ENCODE measurements around the gene KCNJ15. TPM values are rescaled to one million over a fixed set of nuclear protein-coding genes. Genes with fewer than 3 reads are reported as not detected.

Gene KCNJ15
- total RNA-seq, 2 experiments from 2014 or later, result 0.60 to 0.96 TPM

GRCh38 chr21:38269576-38269936 lies 12.8 kb downstream of the KCNJ15 start:
- Mint-ChIP-seq H3K4me1 (ENCODE audit: low read depth) (peaks cover 37% of the 10 kb centered on the region), H3K4me3 (no peak overlapping the region), H3K36me3 (ENCODE audit: low read depth) (no peaks in the 10 kb centered on the region), H3K9me3 (no peaks in the 10 kb centered on the region), H3K27ac (no peak overlapping the region), H3K27me3 (ENCODE audit: low read depth) (no peaks in the 10 kb centered on the region)
- DNase-seq, result peak; percentile 8
- CTCF ChIA-PET, result interaction anchor here (0.7 to 1.5 kb wide), 3 partner anchors 25 to 86 kb away, joined by 3 to 4 read pairs (median 3); no protein-coding TSS in a partner anchor
- intact Hi-C loops (cut with micrococcal nuclease), result loop anchor here (1.0 kb wide), 1 partner anchor 25 kb away; no protein-coding TSS in a partner anchor

- H3K4me3 Mint-ChIP-seq, result no peak overlapping the region
- intact Hi-C loops (cut with micrococcal nuclease), result no loop called here
- DNase-seq, result no peak
- H3K4me1 Mint-ChIP-seq (ENCODE audit: low read depth), result peaks cover 40% of the 10 kb centered on the region
- CTCF ChIA-PET, result no interaction called here
- H3K36me3 Mint-ChIP-seq (ENCODE audit: low read depth), result no peaks in the 10 kb centered on the region
- H3K27me3 Mint-ChIP-seq (ENCODE audit: low read depth), result no peaks in the 10 kb centered on the region
- no peaks in the 10 kb centered on the region for H3K9me3 Mint-ChIP-seq
- H3K27ac Mint-ChIP-seq, result no peak overlapping the region
Measured at GRCh38 chr21:38272215-38272614, 15.4 kb downstream of the KCNJ15 start.

- Mint-ChIP-seq H3K9me3 (no peaks in the 10 kb centered on the region), H3K36me3 (ENCODE audit: low read depth) (no peaks in the 10 kb centered on the region), H3K4me1 (ENCODE audit: low read depth) (peaks cover 35% of the 10 kb centered on the region), H3K4me3 (no peak overlapping the region), H3K27ac (no peak overlapping the region), H3K27me3 (ENCODE audit: low read depth) (no peaks in the 10 kb centered on the region)
- DNase-seq, result no peak
- CTCF ChIA-PET, result interaction anchor here (1.1 kb wide), 1 partner anchor 82 kb away, joined by 4 read pairs; no protein-coding TSS in a partner anchor
- intact Hi-C loops (cut with micrococcal nuclease), result no loop called here
Measured at GRCh38 chr21:38273745-38274542, 17.2 kb downstream of the KCNJ15 start.

- no peak overlapping the region for H3K4me3 Mint-ChIP-seq
- H3K36me3 Mint-ChIP-seq (ENCODE audit: low read depth), result no peaks in the 10 kb centered on the region
- H3K4me1 Mint-ChIP-seq (ENCODE audit: low read depth), result peaks cover 17% of the 10 kb centered on the region
- no peaks in the 10 kb centered on the region for H3K9me3 Mint-ChIP-seq
- peak; percentile 63 for DNase-seq
- CTCF ChIA-PET, result interaction anchor here (0.7 to 1.6 kb wide), 7 partner anchors 9 to 75 kb away, joined by 3 to 8 read pairs (median 4); no protein-coding TSS in a partner anchor
- no peaks in the 10 kb centered on the region for H3K27me3 Mint-ChIP-seq (ENCODE audit: low read depth)
- intact Hi-C loops (cut with micrococcal nuclease), result loop anchor here (1.0 to 2.0 kb wide), 4 partner anchors 19 to 75 kb away; no protein-coding TSS in a partner anchor
- peak overlapping the region; percentile 13 for H3K27ac Mint-ChIP-seq
Measured at GRCh38 chr21:38277501-38278131, 20.8 kb downstream of the KCNJ15 start.

- intact Hi-C loops (cut with micrococcal nuclease), result no loop called here
- CTCF ChIA-PET, result interaction anchor here (1.3 kb wide), 1 partner anchor 13 kb away, joined by 3 read pairs; no protein-coding TSS in a partner anchor
Measured at GRCh38 chr21:38280454-38280853, 23.7 kb downstream of the KCNJ15 start.

GRCh38 chr21:38280867-38281266 lies 24.1 kb downstream of the KCNJ15 start:
- H3K27ac Mint-ChIP-seq, result no peak overlapping the region
- CTCF ChIA-PET, result interaction anchor here (1.3 kb wide), 1 partner anchor 13 kb away, joined by 3 read pairs; no protein-coding TSS in a partner anchor
- no peaks in the 10 kb centered on the region for H3K9me3 Mint-ChIP-seq
- peaks cover 20% of the 10 kb centered on the region for H3K4me1 Mint-ChIP-seq (ENCODE audit: low read depth)
- H3K27me3 Mint-ChIP-seq (ENCODE audit: low read depth), result no peaks in the 10 kb centered on the region
- DNase-seq, result no peak
- intact Hi-C loops (cut with micrococcal nuclease), result no loop called here
- no peak overlapping the region for H3K4me3 Mint-ChIP-seq
- no peaks in the 10 kb centered on the region for H3K36me3 Mint-ChIP-seq (ENCODE audit: low read depth)

More at GRCh38 chr21:38280454-38280853, 23.7 kb downstream of the KCNJ15 start:
- Mint-ChIP-seq H3K4me1 (ENCODE audit: low read depth) (peaks cover 20% of the 10 kb centered on the region), H3K9me3 (no peaks in the 10 kb centered on the region), H3K27ac (no peak overlapping the region), H3K27me3 (ENCODE audit: low read depth) (no peaks in the 10 kb centered on the region), H3K4me3 (no peak overlapping the region), H3K36me3 (ENCODE audit: low read depth) (no peaks in the 10 kb centered on the region)
- no peak for DNase-seq

- peaks cover 6% of the 10 kb centered on the region for H3K4me1 Mint-ChIP-seq (ENCODE audit: low read depth)
Measured at GRCh38 chr21:38282921-38283320, 26.1 kb downstream of the KCNJ15 start.

GRCh38 chr21:38284216-38284615 lies 27.4 kb downstream of the KCNJ15 start:
- Mint-ChIP-seq H3K4me1 (ENCODE audit: low read depth) (peaks cover 2% of the 10 kb centered on the region), H3K9me3 (no peaks in the 10 kb centered on the region), H3K36me3 (ENCODE audit: low read depth) (no peaks in the 10 kb centered on the region), H3K27ac (no peak overlapping the region), H3K4me3 (no peak overlapping the region), H3K27me3 (ENCODE audit: low read depth) (no peaks in the 10 kb centered on the region)
- intact Hi-C loops (cut with micrococcal nuclease), result no loop called here
- DNase-seq, result no peak
- CTCF ChIA-PET, result interaction anchor here (0.9 kb wide), 1 partner anchor 64 kb away, joined by 3 read pairs; no protein-coding TSS in a partner anchor

More at GRCh38 chr21:38282921-38283320, 26.1 kb downstream of the KCNJ15 start:
- no peak for DNase-seq
- CTCF ChIA-PET, result no interaction called here
- intact Hi-C loops (cut with micrococcal nuclease), result no loop called here
- Mint-ChIP-seq H3K4me3 (no peak overlapping the region), H3K27ac (no peak overlapping the region), H3K36me3 (ENCODE audit: low read depth) (no peaks in the 10 kb centered on the region), H3K27me3 (ENCODE audit: low read depth) (no peaks in the 10 kb centered on the region), H3K9me3 (no peaks in the 10 kb centered on the region)

- Mint-ChIP-seq H3K27me3 (ENCODE audit: low read depth) (no peaks in the 10 kb centered on the region), H3K4me1 (ENCODE audit: low read depth) (peaks cover 2% of the 10 kb centered on the region), H3K4me3 (no peak overlapping the region), H3K27ac (no peak overlapping the region), H3K36me3 (ENCODE audit: low read depth) (no peaks in the 10 kb centered on the region), H3K9me3 (no peaks in the 10 kb centered on the region)
- CTCF ChIA-PET, result interaction anchor here (1.5 to 1.8 kb wide), 2 partner anchors 9 to 65 kb away, joined by 4 to 6 read pairs; no protein-coding TSS in a partner anchor
- DNase-seq, result no peak
- intact Hi-C loops (cut with micrococcal nuclease), result no loop called here
Measured at GRCh38 chr21:38286739-38287471, 30.1 kb downstream of the KCNJ15 start.

GRCh38 chr21:38287476-38287875 lies 30.7 kb downstream of the KCNJ15 start:
- intact Hi-C loops (cut with micrococcal nuclease), result no loop called here
- no peak overlapping the region for H3K4me3 Mint-ChIP-seq
- H3K9me3 Mint-ChIP-seq, result no peaks in the 10 kb centered on the region
- H3K27me3 Mint-ChIP-seq (ENCODE audit: low read depth), result no peaks in the 10 kb centered on the region
- H3K36me3 Mint-ChIP-seq (ENCODE audit: low read depth), result no peaks in the 10 kb centered on the region
- peaks cover 5% of the 10 kb centered on the region for H3K4me1 Mint-ChIP-seq (ENCODE audit: low read depth)
- H3K27ac Mint-ChIP-seq, result no peak overlapping the region
- DNase-seq, result no peak
- CTCF ChIA-PET, result interaction anchor here (0.6 kb wide), 1 partner anchor 9 kb away, joined by 3 read pairs; no protein-coding TSS in a partner anchor

GRCh38 chr21:38289705-38290485 lies 33.1 kb downstream of the KCNJ15 start:
- DNase-seq, result no peak
- no peaks in the 10 kb centered on the region for H3K27me3 Mint-ChIP-seq (ENCODE audit: low read depth)
- H3K4me1 Mint-ChIP-seq (ENCODE audit: low read depth), result peaks cover 24% of the 10 kb centered on the region
- H3K4me3 Mint-ChIP-seq, result no peak overlapping the region
- CTCF ChIA-PET, result no interaction called here
- H3K27ac Mint-ChIP-seq, result no peak overlapping the region
- intact Hi-C loops (cut with micrococcal nuclease), result no loop called here
- no peaks in the 10 kb centered on the region for H3K36me3 Mint-ChIP-seq (ENCODE audit: low read depth)
- H3K9me3 Mint-ChIP-seq, result no peaks in the 10 kb centered on the region

Data from activated naive CD4-positive, alpha-beta T cell treated with anti-CD3 and anti-CD28 coated beads for 36 hours (primary cell).